Measurements from ENCODE around the gene CDH4.

CDH4 gene

GRCh38 chr20:61919675-61920365, 667.8 kb downstream of the CDH4 start:
- no peak for DNase-seq (ENCODE audit: low spot score)

- DNase-seq (ENCODE audit: low spot score): no peak
Observed at GRCh38 chr20:61922411-61922810, 670.4 kb downstream of the CDH4 start.

- DNase-seq (ENCODE audit: low spot score): no peak
Observed at GRCh38 chr20:61922936-61923335, 670.9 kb downstream of the CDH4 start.

GRCh38 chr20:61923371-61924166, 671.5 kb downstream of the CDH4 start:
- no peak for DNase-seq (ENCODE audit: low spot score)

GRCh38 chr20:61924211-61924857, 672.3 kb downstream of the CDH4 start:
- no peak for DNase-seq (ENCODE audit: low spot score)

GRCh38 chr20:61924858-61925554, 672.9 kb downstream of the CDH4 start:
- DNase-seq (ENCODE audit: low spot score): no peak

- DNase-seq (ENCODE audit: low spot score): peak; percentile 35
Observed at GRCh38 chr20:61925555-61926252, 673.6 kb downstream of the CDH4 start.

- DNase-seq (ENCODE audit: low spot score): no peak
Observed at GRCh38 chr20:61926253-61926613, 674.2 kb downstream of the CDH4 start.

GRCh38 chr20:61926796-61927192, 674.7 kb downstream of the CDH4 start:
- no peak for DNase-seq (ENCODE audit: low spot score)

- no peak for DNase-seq (ENCODE audit: low spot score)
Observed at GRCh38 chr20:61927193-61927825, 675.2 kb downstream of the CDH4 start.

GRCh38 chr20:61927826-61928541, 675.9 kb downstream of the CDH4 start:
- DNase-seq (ENCODE audit: low spot score): no peak

GRCh38 chr20:61929561-61929960, 677.5 kb downstream of the CDH4 start:
- no peak for DNase-seq (ENCODE audit: low spot score)

GRCh38 chr20:61929971-61930666, 678.1 kb downstream of the CDH4 start:
- no peak for DNase-seq (ENCODE audit: low spot score)

GRCh38 chr20:61930776-61931475, 678.9 kb downstream of the CDH4 start:
- no peak for DNase-seq (ENCODE audit: low spot score)

- no peak for DNase-seq (ENCODE audit: low spot score)
Observed at GRCh38 chr20:61931476-61932198, 679.6 kb downstream of the CDH4 start.

- DNase-seq (ENCODE audit: low spot score): no peak
Observed at GRCh38 chr20:61932199-61932592, 680.1 kb downstream of the CDH4 start.

- no peak for DNase-seq (ENCODE audit: low spot score)
Observed at GRCh38 chr20:61932711-61933480, 680.8 kb downstream of the CDH4 start.

GRCh38 chr20:61933481-61933950, 681.5 kb downstream of the CDH4 start:
- no peak for DNase-seq (ENCODE audit: low spot score)
